K562 (cell line): ENCODE data around the gene AAK1. TPM values are rescaled to one million over a fixed set of nuclear protein-coding genes. Genes with fewer than 3 reads are reported as not detected.

Source experiments
- ATAC-seq: fragments of 200-7000 bp; cut with Tn5 transposase; 3 replicates; pipeline ENCODE4 v1.9.1; 2020; ENCODE audit warnings: moderate library complexity
- BruUV-seq: library from RNA; stranded (reverse); fragments of 400-500 nt; replicated peaks from 2 replicates; lab custom pipeline; 2021; lab: Mats Ljungman, UMichigan
- CTCF ChIA-PET: fragments of 300-600 bp; formaldehyde crosslinking; extraction: SDS; loops from one replicate; lab custom pipeline; 2021; ENCODE audit warnings: low intra/inter-chr PET ratio; lab: Yijun Ruan, JAX
- POLR2A ChIA-PET: fragments of 300-600, 350-650 bp; sonication (Branson Sonifier 250); formaldehyde crosslinking; extraction: SDS; loops from one replicate; lab custom pipeline; 2021; ENCODE audit warnings: antibody characterized with exemption, inconsistent platforms; lab: Yijun Ruan, JAX
- DNase-seq, 4 experiments: peaks; one replicate each; pipeline versions ENCODE4 v3.0.0 to v3.0.0-alpha.2; 2011 to 2018; ENCODE audit warnings: low spot score in 3 of 4, mixed read lengths in 3 of 4; ENCODE audit errors: extremely low read depth in 1 of 4
- FAIRE-seq: peaks from 2 replicates; lab custom pipeline; 2011; peaks lifted over from hg19 to GRCh38; lab: Jason Lieb, UNC
- H2AFZ ChIP-seq: 2 replicates; pipeline ENCODE4 v1.6.0; 2011; ENCODE audit warnings: low read depth, low read length, control low read depth, inconsistent platforms
- H3K27ac ChIP-seq: fragments of 200-600 bp; 3 replicates; pipeline ENCODE4 v1.8.0; 2011; ENCODE audit warnings: low read depth, mild to moderate bottlenecking, control low read depth, inconsistent platforms, low read length, moderate library complexity, mixed read lengths; ENCODE audit errors: extremely low read depth
- H3K27me3 ChIP-seq, 2 experiments: fragments of 300-600 bp in 1 of 2; 2 replicates in 1 of 2; 3 replicates in 1 of 2; pipeline versions ENCODE4 v1.6.0 to v1.8.0; 2011; ENCODE audit warnings: inconsistent platforms in 2 of 2, low read length in 2 of 2, mild to moderate bottlenecking in 1 of 2, mixed read lengths in 1 of 2, moderate library complexity in 1 of 2; ENCODE audit not compliant: control insufficient read depth in 2 of 2, insufficient read depth in 2 of 2
- H3K36me3 ChIP-seq: fragments of 300-600 bp; 3 replicates; pipeline ENCODE4 v1.8.0; 2011; ENCODE audit warnings: mild to moderate bottlenecking, low read length, inconsistent platforms; ENCODE audit not compliant: control insufficient read depth, insufficient read depth
- H3K4me1 ChIP-seq, 2 experiments: fragments of 200-600 bp in 1 of 2; replicated peaks in 1 of 2; 2 replicates in 1 of 2; 3 replicates in 1 of 2; pipeline versions ENCODE4 v1.5.1 to v1.8.0; 2011; ENCODE audit warnings: inconsistent platforms in 2 of 2, low read length in 2 of 2, mild to moderate bottlenecking in 1 of 2, mixed read lengths in 1 of 2, moderate library complexity in 1 of 2; ENCODE audit not compliant: control insufficient read depth in 2 of 2, insufficient read depth in 2 of 2
- H3K4me2 ChIP-seq: 2 replicates; pipeline ENCODE4 v1.6.1; 2011; ENCODE audit warnings: low read length, control low read depth, inconsistent platforms, mixed read lengths; ENCODE audit not compliant: insufficient read depth
- H3K4me3 ChIP-seq: fragments of 200-600 bp; sonication (generic), shearing (Covaris generic); 2 replicates; pipeline ENCODE4 v1.5.1; 2016; ENCODE audit warnings: control low read depth, inconsistent platforms
- H3K79me2 ChIP-seq: fragments of 200-600 bp; 3 replicates; pipeline ENCODE4 v1.8.0; 2011; ENCODE audit warnings: low read length, inconsistent platforms; ENCODE audit not compliant: control insufficient read depth, insufficient read depth
- H3K9ac ChIP-seq, 2 experiments: 2 replicates each; pipeline versions ENCODE4 v1.6.0 to v1.6.1; 2011; ENCODE audit warnings: low read depth in 2 of 2, low read length in 2 of 2, control low read depth in 1 of 2, inconsistent platforms in 1 of 2, mild to moderate bottlenecking in 1 of 2, mixed read lengths in 1 of 2; ENCODE audit not compliant: insufficient read depth in 1 of 2
- H3K9me1 ChIP-seq: one replicate; pipeline ENCODE4 v1.6.0; 2011; ENCODE audit warnings: inconsistent platforms, mild to moderate bottlenecking, low read length, moderate library complexity; ENCODE audit not compliant: control insufficient read depth, insufficient read depth
- H3K9me3 ChIP-seq: replicated peaks from 2 replicates; pipeline ENCODE4 v1.5.1; 2011; ENCODE audit warnings: low read depth, low read length, inconsistent platforms; ENCODE audit not compliant: control insufficient read depth, insufficient read depth
- H4K20me1 ChIP-seq: replicated peaks from 2 replicates; pipeline ENCODE4 v1.6.1; 2011; ENCODE audit warnings: low read length, inconsistent platforms, mixed read lengths; ENCODE audit not compliant: control insufficient read depth, insufficient read depth
- CBX5 ChIP-seq: IDR thresholded peaks from 2 replicates; pipeline ENCODE4 v1.6.1; 2014; ENCODE audit warnings: low read depth, borderline replicate concordance
- CREB1 ChIP-seq, 2 experiments: sonication (generic) in 1 of 2; formaldehyde crosslinking in 1 of 2; IDR thresholded peaks; 2 replicates each; pipeline versions ENCODE4 v1.6.1 to v1.8.0; 2012 to 2022; ENCODE audit warnings: inconsistent platforms in 1 of 2, mild to moderate bottlenecking in 1 of 2, missing genetic modification reagents in 1 of 2, moderate library complexity in 1 of 2
- FOXP1 ChIP-seq: sonication (generic); formaldehyde crosslinking; IDR thresholded peaks from 2 replicates; pipeline ENCODE4 v1.8.0; 2022; ENCODE audit warnings: mild to moderate bottlenecking, missing genetic modification reagents
- LARP7 ChIP-seq: fragments of 450-650 bp; IDR thresholded peaks from 2 replicates; pipeline ENCODE4 v1.6.1; 2016
- POLR2B ChIP-seq: fragments of 450-650 bp; IDR thresholded peaks from 2 replicates; pipeline ENCODE4 v1.6.1; 2018; ENCODE audit warnings: low read depth; ENCODE audit not compliant: partially characterized antibody
- POLR3A ChIP-seq: IDR thresholded peaks from 2 replicates; pipeline ENCODE4 v1.6.1; 2011; ENCODE audit warnings: borderline replicate concordance, mild to moderate bottlenecking, moderate library complexity; ENCODE audit not compliant: insufficient read length, insufficient read depth; ENCODE audit errors: extremely low read depth
- RBM39 ChIP-seq: fragments of 200-400 bp; formaldehyde crosslinking; optimal IDR thresholded peaks from 2 replicates; pipeline ENCODE3; 2018; ENCODE audit warnings: low read depth, low read length
- ZNF23 ChIP-seq: fragments of 250-450 bp; sonication (Bioruptor Pico); IDR thresholded peaks from 2 replicates; pipeline ENCODE4 v1.4.0; 2020; ENCODE audit warnings: mild to moderate bottlenecking
- ZNF384 ChIP-seq: IDR thresholded peaks from 2 replicates; pipeline ENCODE4 v1.6.1; 2012; ENCODE audit warnings: low read depth, low read length, improper control_type of control experiment
- ZNF699 ChIP-seq: fragments of 250-450 bp; sonication (Bioruptor Pico); IDR thresholded peaks from 2 replicates; pipeline ENCODE4 v1.8.0; 2021; ENCODE audit warnings: mild to moderate bottlenecking, moderate library complexity; ENCODE audit not compliant: insufficient replicate concordance
- WGBS: fragments of 100-300 bp; shearing (Covaris generic); methylation state at CpG from one replicate; pipeline ENCODE4 v1.1.6; 2016; ENCODE audit warnings: low coverage, mixed read lengths; ENCODE audit not compliant: insufficient coverage; ENCODE audit errors: missing lambda C conversion rate; 5-methylcytosine and 5-hydroxymethylcytosine counted together
- in situ Hi-C: fragments of 300-500 bp; cut with MboI; formaldehyde crosslinking; loops from 4 replicates; pipeline ENCODE4 v1.15.0; 2018; ENCODE audit warnings: inconsistent platforms, mixed read lengths
- intact Hi-C: fragments of 100-400 bp; cut with micrococcal nuclease; formaldehyde crosslinking; loops from 2 replicates; pipeline ENCODE4 v1.14.2; 2022
- polyA plus RNA-seq, 8 experiments: library from polyadenylated mRNA; depleted of rRNA in 4 of 8; stranded (reverse) in 5 of 8; unstranded in 3 of 8; fragments of >200 nt; fragmentation: Nextera tagmentation in 2 of 8; fragmentation: Illumina TruSeq in 1 of 8; extraction: Ambion mirVana in 2 of 8; extraction: Trizol in 1 of 8; gene quantifications; 2 replicates each; pipeline versions ENCODE4 v1.2.1 to v1.2.3, GENCODE V29; 2011 to 2014; ENCODE audit warnings: inconsistent platforms in 1 of 8, missing spikeins in 1 of 8
- total RNA-seq, 7 experiments: library from RNA; depleted of rRNA in 6 of 7; stranded (reverse); fragments of >200 nt in 6 of 7; fragmentation: Illumina TruSeq in 2 of 7; extraction: Trizol in 2 of 7; gene quantifications; 2 replicates each; pipeline versions ENCODE4 v1.2.1 to v1.2.3, GENCODE V29; 2011 to 2021; ENCODE audit warnings: low replicate concordance in 1 of 7

AAK1 gene
- total and polyA plus RNA-seq, 9 of the 15 experiments (the other 6 are each of a cell fraction or from before 2014, with no cell fraction given) = 0.89 to 17.1 (median 6.0) TPM

GRCh38 chr2:69545477-69545932 lies 98.0 kb downstream of the AAK1 start:
- H3K79me2 ChIP-seq = no peaks in the 10 kb centered on the region
- no peak overlapping the region for H3K4me2 ChIP-seq
- ChIA-PET POLR2A (interaction anchor here (0.5 to 0.7 kb wide), 3 partner anchors 166 to 898 kb away, joined by 3 to 4 read pairs (median 3); no protein-coding TSS in a partner anchor), CTCF (no interaction called here)
- H2AFZ ChIP-seq = no peak overlapping the region
- DNase-seq (no peak), ATAC-seq (no peak)
- no peaks in the 10 kb centered on the region; the same call in 2 of the 3 replicates for H3K36me3 ChIP-seq
- BruUV-seq = no TSS peak
- H4K20me1 ChIP-seq = no peaks in the 10 kb centered on the region
- intact Hi-C loops = no loop called here
- H3K27me3 ChIP-seq = no peaks in the 10 kb centered on the region
- no peak for TF ChIP-seq POLR3A
- TF ChIP-seq RBM39 = no peak
- no peak for TF ChIP-seq CREB1 (IDR thresholded peaks at IDR 0.05)
- TF ChIP-seq CREB1 (CRISPR knock-in tag; IDR thresholded peaks at IDR 0.05) = no peak
- no peak for TF ChIP-seq FOXP1 (CRISPR knock-in tag)
- no peak for TF ChIP-seq LARP7
- no peak for TF ChIP-seq ZNF384
- no peak for TF ChIP-seq ZNF23 (CRISPR knock-in tag)
- TF ChIP-seq POLR2B = no peak
- TF ChIP-seq CBX5 = no peak
- no peak for TF ChIP-seq ZNF699 (CRISPR knock-in tag)
- TF ChIP-seq, all 486 proteins: peak for 0
- in situ Hi-C loops = no loop called here
- WGBS = 55% methylated on average over 2 of the region's 2 CpGs
- FAIRE-seq = no peak
- Histone ChIP-seq H3K9ac (no peak overlapping the region), H3K9me3 (no peaks in the 10 kb centered on the region), H3K9me1 (no peaks in the 10 kb centered on the region), H3K4me1 (no peaks in the 10 kb centered on the region), H3K4me3 (no peak overlapping the region), H3K27ac (no peak overlapping the region)
